Vagina (tissue), 2 donors: ENCODE data around the gene HTRA1. TPM values are rescaled to one million over a fixed set of nuclear protein-coding genes. Genes with fewer than 3 reads are reported as not detected.
A peak's percentile ranks its signal among the peaks of the same experiment; 100 is the strongest.

Experiments
- DNase-seq, 2 donors: peaks; one replicate each; pipeline ENCODE4 v3.0.0-alpha.2; 2017; ENCODE audit errors: extremely low spot score in 2 of 2
- H3K27ac ChIP-seq: fragments of 200-600 bp; sonication (generic); one replicate; pipeline ENCODE4 v1.5.1; 2019
- H3K27me3 ChIP-seq: fragments of 200-600 bp; sonication (generic); one replicate; pipeline ENCODE4 v1.5.1; 2019
- H3K36me3 ChIP-seq, 2 donors: fragments of 200-600 bp; sonication (generic); one replicate each; pipeline ENCODE4 v1.5.1; 2017 to 2019
- H3K4me1 ChIP-seq: fragments of 200-600 bp; sonication (generic); one replicate; pipeline ENCODE4 v1.5.1; 2019
- H3K4me3 ChIP-seq, 2 donors: fragments of 200-600 bp; sonication (generic); 1 replicate in 1 of 2; 2 replicates in 1 of 2; pipeline ENCODE4 v1.5.1; 2016 to 2019
- H3K9me3 ChIP-seq: fragments of 200-600 bp; sonication (generic); one replicate; pipeline ENCODE4 v1.5.1; 2019
- CTCF ChIP-seq, 3 experiments: fragments of 450-650 bp in 2 of 3; fragments of 200-600 bp in 1 of 3; sonication (generic) in 1 of 3; IDR thresholded peaks; one replicate each; pipeline ENCODE4 v1.5.1; 2017 to 2019; ENCODE audit warnings: antibody characterized with exemption in 3 of 3, mild to moderate bottlenecking in 2 of 3, moderate library complexity in 2 of 3
- POLR2A ChIP-seq, 2 donors: fragments of 450-650 bp; IDR thresholded peaks; one replicate each; pipeline ENCODE4 v1.6.1; 2017; ENCODE audit warnings: antibody characterized with exemption in 2 of 2, mild to moderate bottlenecking in 2 of 2, moderate library complexity in 2 of 2
- POLR2AphosphoS5 ChIP-seq, 2 donors: sonication (generic); formaldehyde crosslinking; IDR thresholded peaks; one replicate each; pipeline ENCODE4 v1.9.0; 2017; ENCODE audit warnings: antibody characterized with exemption in 2 of 2, mild to moderate bottlenecking in 2 of 2, low read depth in 1 of 2; ENCODE audit not compliant: insufficient read depth in 1 of 2
- intact Hi-C: fragments of 100-400 bp; cut with DNase I; formaldehyde crosslinking; loops from one replicate; pipeline ENCODE4 v1.15.1; 2023
- total RNA-seq: library from RNA; depleted of rRNA; stranded (reverse); fragments of >200 nt; gene quantifications from one replicate; pipeline ENCODE4 v1.2.3, GENCODE V29; 2016

Gene HTRA1
- total RNA-seq, 1 donor from 2014 or later, result 116 TPM

- no peaks in the 10 kb centered on the region for H3K36me3 ChIP-seq
- peaks cover 40% of the 10 kb centered on the region for H3K4me1 ChIP-seq
- intact Hi-C loops, result no loop called here
- DNase-seq, result no peak
- no peaks in the 10 kb centered on the region for H3K9me3 ChIP-seq
- no peaks in the 10 kb centered on the region for H3K27me3 ChIP-seq
- H3K27ac ChIP-seq, result peak overlapping the region; percentile 39
- TF ChIP-seq CTCF (IDR thresholded peaks at IDR 0.05) (no peak), POLR2AphosphoS5 (IDR thresholded peaks at IDR 0.05; ENCODE audit: insufficient read depth in 1 of 2, low read depth in 1 of 2) (no peak), POLR2A (IDR thresholded peaks at IDR 0.05) (no peak)
- H3K4me3 ChIP-seq, result no peak overlapping the region
These were observed 17.6 kb downstream of the HTRA1 start for GRCh38 chr10:122478971-122479370.

GRCh38 chr10:122480146-122480833 is 18.9 kb downstream of the HTRA1 start:
- H3K36me3 ChIP-seq, result no peaks in the 10 kb centered on the region
- peak overlapping the region; percentile 39 for H3K27ac ChIP-seq
- intact Hi-C loops, result no loop called here
- no peak for DNase-seq
- no peaks in the 10 kb centered on the region for H3K9me3 ChIP-seq
- H3K4me3 ChIP-seq, result no peak overlapping the region
- no peak for TF ChIP-seq POLR2A (IDR thresholded peaks at IDR 0.05)
- TF ChIP-seq POLR2AphosphoS5 (IDR thresholded peaks at IDR 0.05; ENCODE audit: insufficient read depth in 1 of 2, low read depth in 1 of 2), result no peak
- TF ChIP-seq CTCF (IDR thresholded peaks at IDR 0.05), result no peak
- no peaks in the 10 kb centered on the region for H3K27me3 ChIP-seq
- H3K4me1 ChIP-seq, result peaks cover 38% of the 10 kb centered on the region

GRCh38 chr10:122481296-122482056 is 20.1 kb downstream of the HTRA1 start:
- intact Hi-C loops, result no loop called here
- H3K36me3 ChIP-seq, result no peaks in the 10 kb centered on the region
- H3K27ac ChIP-seq, result no peak overlapping the region
- peaks cover 38% of the 10 kb centered on the region for H3K4me1 ChIP-seq
- no peak overlapping the region for H3K4me3 ChIP-seq
- TF ChIP-seq POLR2AphosphoS5 (IDR thresholded peaks at IDR 0.05; ENCODE audit: insufficient read depth in 1 of 2, low read depth in 1 of 2), result no peak
- TF ChIP-seq CTCF (IDR thresholded peaks at IDR 0.05), result no peak
- TF ChIP-seq POLR2A (IDR thresholded peaks at IDR 0.05), result no peak
- no peaks in the 10 kb centered on the region for H3K9me3 ChIP-seq
- no peaks in the 10 kb centered on the region for H3K27me3 ChIP-seq
- no peak for DNase-seq

- H3K4me1 ChIP-seq, result peaks cover 40% of the 10 kb centered on the region
- no peak for TF ChIP-seq POLR2A (IDR thresholded peaks at IDR 0.05)
- TF ChIP-seq CTCF (IDR thresholded peaks at IDR 0.05), result no peak
- TF ChIP-seq POLR2AphosphoS5 (IDR thresholded peaks at IDR 0.05; ENCODE audit: insufficient read depth in 1 of 2, low read depth in 1 of 2), result no peak
- no peak overlapping the region for H3K4me3 ChIP-seq
- no peaks in the 10 kb centered on the region for H3K36me3 ChIP-seq
- intact Hi-C loops, result no loop called here
- H3K27me3 ChIP-seq, result no peaks in the 10 kb centered on the region
- H3K27ac ChIP-seq, result no peak overlapping the region
- no peaks in the 10 kb centered on the region for H3K9me3 ChIP-seq
- no peak for DNase-seq
These were observed 23.1 kb downstream of the HTRA1 start for GRCh38 chr10:122484276-122485060.
